GM19023 (cell line): ENCODE data around the gene S100A16.
"Not testable (repeated sequence)": the region's sequence is repeated elsewhere in the genome, so short reads cannot be mapped to it uniquely, and the experiment has no call there.

Experiments
- ATAC-seq: cut with Tn5 transposase; IDR thresholded peaks from one replicate; pipeline ENCODE4 v1.9.1; 2021; ENCODE audit warnings: mild to moderate bottlenecking, moderate library complexity; ENCODE audit not compliant: unreplicated experiment

S100A16 gene

DNA sequence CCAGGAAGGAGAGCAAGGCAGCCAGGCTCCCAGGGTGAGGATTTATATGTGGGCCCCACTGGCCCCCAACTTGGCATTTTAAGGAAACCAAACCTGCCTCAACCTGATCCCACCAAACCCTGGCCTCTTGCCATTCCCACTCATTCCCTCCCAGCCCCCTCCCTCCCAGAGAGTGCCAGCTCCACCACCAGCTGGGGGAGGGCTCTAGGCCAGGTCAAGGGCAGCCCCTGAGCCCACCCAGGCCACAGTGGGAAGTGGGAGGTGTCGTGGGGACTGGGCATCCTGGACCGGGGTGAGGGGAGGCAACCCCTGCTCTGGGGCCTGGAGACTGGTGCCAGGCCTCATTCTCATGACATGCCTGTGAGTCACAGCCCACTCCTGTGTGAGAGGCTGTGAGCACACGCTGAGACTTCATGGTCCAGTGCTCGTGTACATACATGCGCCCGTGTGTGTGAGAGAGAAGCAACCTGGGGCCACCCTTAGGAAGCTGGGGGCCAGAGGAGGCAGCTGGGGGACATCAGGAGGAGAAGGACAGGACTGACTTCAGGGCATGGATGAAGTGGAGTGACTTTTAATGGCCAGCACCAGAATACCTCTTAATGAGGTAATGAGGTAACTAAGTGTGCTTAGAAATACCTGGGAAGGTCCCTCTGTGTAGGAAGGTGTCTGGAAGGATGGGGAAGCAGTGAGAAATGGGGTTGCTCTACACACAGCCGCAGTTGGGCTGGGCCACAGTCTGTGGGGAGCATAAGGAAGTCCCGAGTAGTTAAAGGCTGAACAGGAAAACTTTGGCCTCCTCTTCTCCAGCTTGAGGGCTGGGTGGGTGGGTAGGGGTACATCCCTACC is 47.2 kb downstream of the S100A16 start, which contains the start of gene S100A2:
S100A2 (minus strand) TSS at position 316 of the 846 bp plus-strand sequence. CDS start 1,967 bp downstream, outside the sequence.
- no peak for ATAC-seq

DNA sequence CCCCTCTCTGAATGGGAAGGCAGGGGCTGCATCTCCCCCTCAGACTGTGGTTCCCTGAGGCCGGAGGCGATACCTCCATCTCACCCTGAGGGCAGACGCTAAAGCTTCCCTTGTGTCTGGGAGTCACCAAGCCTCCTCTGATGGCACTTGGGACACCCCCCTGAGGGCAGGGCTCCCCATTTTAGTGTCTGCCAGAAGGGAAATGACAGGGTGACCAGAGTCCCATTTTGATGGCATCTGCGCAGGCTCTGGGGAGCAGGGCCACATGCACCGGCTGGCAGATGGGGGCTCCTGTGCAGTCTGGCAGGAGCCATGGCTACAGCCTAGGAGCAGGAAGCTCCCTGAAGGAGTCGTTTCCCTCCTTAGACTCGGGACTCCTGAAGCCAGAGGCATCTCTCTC is 48.9 kb downstream of the S100A16 start:
- ATAC-seq, result no peak

DNA sequence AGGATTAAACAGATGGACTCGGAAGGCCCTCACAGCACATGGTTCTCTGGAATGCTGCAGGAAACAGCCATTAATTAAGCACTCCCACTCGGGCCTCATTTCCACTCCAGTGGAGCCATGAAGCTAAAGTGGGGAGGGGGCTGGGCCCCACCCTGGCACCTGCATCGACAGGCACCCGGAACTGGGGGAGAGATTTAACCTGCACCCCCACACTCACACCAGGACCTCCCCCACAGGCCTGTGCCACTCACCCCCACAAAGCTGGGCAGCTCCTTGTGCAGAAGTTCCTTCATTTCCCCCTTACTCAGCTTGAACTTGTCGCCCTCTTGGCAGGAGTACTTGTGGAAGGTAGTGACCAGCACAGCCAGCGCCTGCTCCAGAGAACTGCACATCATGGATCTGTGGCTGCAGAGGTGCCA is 49.4 kb downstream of the S100A16 start:
- no peak for ATAC-seq

DNA sequence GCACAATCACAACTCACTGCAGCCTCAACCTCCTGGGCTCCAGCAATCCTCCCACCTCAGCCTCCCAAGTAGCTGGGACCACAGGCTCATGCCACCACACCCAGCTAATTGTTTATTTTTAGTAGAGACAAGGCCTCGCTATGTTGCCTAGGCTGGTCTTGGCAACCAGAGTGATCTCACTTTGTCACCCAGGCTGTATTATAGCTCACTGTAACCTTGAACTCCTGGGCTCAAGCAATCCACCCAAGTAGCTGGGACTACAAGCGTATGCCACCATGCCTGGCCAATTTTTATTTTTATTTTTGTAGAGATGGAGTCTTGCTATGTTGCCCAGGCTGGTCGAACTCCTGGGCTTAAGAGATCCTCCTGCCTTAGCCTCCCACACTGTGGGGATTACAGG is 50.9 kb downstream of the S100A16 start:
- ATAC-seq, result not testable (repeated sequence)

DNA sequence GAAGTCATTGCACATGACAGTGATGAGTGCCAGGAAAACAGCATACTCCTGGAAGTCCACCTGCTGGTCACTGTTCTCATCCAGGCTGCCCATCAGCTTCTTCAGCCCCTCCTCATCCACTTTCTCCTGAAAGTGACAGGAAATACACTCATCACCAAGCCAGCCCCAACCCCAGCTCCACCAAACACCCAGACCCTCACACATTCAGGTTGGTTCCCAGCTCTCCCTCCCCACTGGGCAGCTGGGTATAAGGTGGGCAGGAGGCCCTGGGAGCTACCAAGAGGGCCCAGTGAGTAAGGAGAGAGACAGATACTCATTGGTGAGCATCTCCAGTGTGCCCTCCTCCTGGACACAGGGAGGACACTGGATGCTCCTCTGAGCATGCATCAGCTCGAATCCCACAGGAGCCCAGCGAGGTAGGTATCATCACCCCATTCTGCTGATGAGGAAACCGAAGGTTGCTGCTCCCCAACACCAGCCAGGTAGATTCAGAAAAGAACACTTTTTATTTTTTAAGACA is 51.4 kb downstream of the S100A16 start:
- no peak for ATAC-seq

DNA sequence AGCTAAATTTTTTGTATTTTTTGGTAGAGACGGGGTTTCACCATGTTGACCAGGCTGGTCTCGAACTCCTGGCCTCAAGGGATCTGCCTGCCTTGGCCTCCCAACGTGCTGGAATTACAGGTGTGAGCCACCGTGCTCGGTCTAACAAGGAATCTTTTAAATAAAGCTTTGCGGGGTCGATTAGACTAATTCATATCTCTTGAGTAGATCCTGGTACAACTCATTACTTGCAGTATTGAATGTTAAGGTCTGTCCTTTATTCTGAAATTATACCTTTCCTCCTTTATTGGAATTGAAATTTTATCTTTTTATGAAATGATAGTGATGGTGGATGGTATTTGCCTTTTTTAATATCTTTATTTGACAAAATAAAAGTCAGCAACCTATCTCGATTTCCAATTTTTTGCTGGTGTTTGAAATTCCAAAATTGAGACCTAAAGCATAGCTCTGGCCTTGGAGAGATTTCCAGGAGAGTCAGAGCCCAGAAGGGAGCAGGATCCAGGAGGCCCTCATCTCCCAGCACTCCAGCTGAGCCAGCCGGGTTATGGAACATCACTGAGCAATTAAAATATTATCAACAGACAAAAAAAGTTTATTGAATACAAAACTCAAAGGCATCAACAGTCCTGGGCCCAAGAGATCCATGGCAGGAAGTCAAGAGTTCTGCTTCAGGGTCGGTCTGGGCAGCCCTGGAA is 52.0 kb downstream of the S100A16 start:
- no peak for ATAC-seq

DNA sequence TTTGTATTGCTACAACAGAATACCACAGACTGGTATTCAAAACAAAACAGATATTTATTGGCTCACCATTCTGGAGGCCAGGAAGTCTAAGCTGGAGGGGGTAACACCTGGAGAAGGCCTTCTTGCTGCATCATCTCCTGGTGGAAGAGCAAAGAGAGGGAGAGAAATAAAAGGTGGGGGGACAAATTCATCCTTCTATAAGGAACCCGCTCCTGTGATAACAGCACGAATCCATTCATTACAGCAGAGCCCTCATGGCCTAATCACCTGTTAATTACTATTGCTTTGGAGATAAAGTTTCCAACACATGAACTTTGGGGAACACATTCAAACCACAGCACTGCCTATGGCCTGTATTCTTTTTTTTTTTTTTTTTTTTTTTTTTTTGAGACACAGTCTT is 52.7 kb downstream of the S100A16 start:
- ATAC-seq, result no peak

DNA sequence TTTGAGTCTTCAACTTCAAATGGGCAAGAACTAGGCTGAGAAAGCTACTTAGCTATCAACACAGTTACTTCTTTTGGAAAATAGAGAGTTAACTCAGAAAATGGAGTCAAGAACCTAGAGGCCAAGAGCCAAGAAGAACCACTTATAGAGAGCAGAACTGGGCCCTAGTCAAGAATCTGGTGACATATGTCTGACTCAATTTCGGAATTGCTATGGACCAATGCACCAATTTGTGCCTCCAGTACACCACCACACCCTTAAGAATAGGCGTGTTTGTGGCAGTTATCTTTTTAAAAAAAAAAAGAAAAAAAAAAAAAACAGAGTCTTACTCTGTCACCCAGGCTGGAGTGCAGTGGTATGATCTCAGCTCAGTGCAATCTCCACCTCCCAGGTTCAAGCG is 55.1 kb downstream of the S100A16 start:
- ATAC-seq, result no peak
